ENCODE data around the gene CLDN19.

DNA sequence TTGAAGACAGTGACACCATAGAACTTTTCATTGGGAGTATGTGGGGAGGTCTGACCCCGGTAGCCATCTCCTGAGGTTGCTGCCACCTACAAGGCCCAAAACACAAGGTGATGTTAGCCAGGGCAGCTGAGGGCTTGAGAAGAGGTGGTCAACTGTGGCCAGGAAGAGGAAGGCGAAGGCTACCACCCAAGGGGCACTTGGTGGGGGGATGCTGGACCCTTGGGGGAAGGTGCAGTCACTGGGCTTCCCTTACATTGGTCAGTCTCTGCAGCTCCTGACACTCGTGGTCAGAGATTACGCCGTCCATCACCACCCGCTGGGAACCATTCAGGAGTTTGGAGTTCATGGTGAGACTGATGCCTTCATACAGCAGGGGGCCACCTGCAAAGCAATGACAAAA is 12.2 kb upstream of the CLDN19 start:
- no peak for TF ChIP-seq CTCF (IDR thresholded peaks at IDR 0.05)
- no peak for TF ChIP-seq POLR2AphosphoS5 (IDR thresholded peaks at IDR 0.05)
